Activated effector memory CD4-positive, alpha-beta T cell treated with anti-CD3 and anti-CD28 coated beads, Interleukin-2, amount 50 U/mL, for 16 hours (primary cell): ENCODE measurements around the gene PPP3CA.

Experiments
- DNase-seq: peaks from one replicate; pipeline ENCODE4 v3.0.0-alpha.2; 2020

The PPP3CA gene

GRCh38 chr4:101286663-101287062 lies 60.7 kb downstream of the PPP3CA start:
- DNase-seq: no peak

- no peak for DNase-seq
Measured at GRCh38 chr4:101285985-101286384, 61.3 kb downstream of the PPP3CA start.

- no peak for DNase-seq
Measured at GRCh38 chr4:101284546-101284945, 62.8 kb downstream of the PPP3CA start.

- no peak for DNase-seq
Measured at GRCh38 chr4:101283434-101283833, 63.9 kb downstream of the PPP3CA start.

GRCh38 chr4:101282076-101282844 lies 65.1 kb downstream of the PPP3CA start:
- peak; percentile 67 for DNase-seq

- DNase-seq: no peak
Measured at GRCh38 chr4:101280866-101281600, 66.3 kb downstream of the PPP3CA start.

- DNase-seq: no peak
Measured at GRCh38 chr4:101279377-101279871, 67.9 kb downstream of the PPP3CA start.

GRCh38 chr4:101277671-101278070 lies 69.7 kb downstream of the PPP3CA start:
- DNase-seq: no peak

- DNase-seq: no peak
Measured at GRCh38 chr4:101276661-101277060, 70.7 kb downstream of the PPP3CA start.

- DNase-seq: no peak
Measured at GRCh38 chr4:101274888-101275752, 72.2 kb downstream of the PPP3CA start.

- no peak for DNase-seq
Measured at GRCh38 chr4:101271516-101271915, 75.8 kb downstream of the PPP3CA start.

- DNase-seq: no peak
Measured at GRCh38 chr4:101269682-101270081, 77.6 kb downstream of the PPP3CA start.

GRCh38 chr4:101265816-101266172 lies 81.5 kb downstream of the PPP3CA start:
- DNase-seq: no peak

GRCh38 chr4:101264993-101265815 lies 82.1 kb downstream of the PPP3CA start:
- DNase-seq: no peak

- DNase-seq: no peak
Measured at GRCh38 chr4:101264512-101264911, 82.8 kb downstream of the PPP3CA start.

- no peak for DNase-seq
Measured at GRCh38 chr4:101262683-101263082, 84.6 kb downstream of the PPP3CA start.

- DNase-seq: no peak
Measured at GRCh38 chr4:101259876-101260275, 87.5 kb downstream of the PPP3CA start.

GRCh38 chr4:101258883-101259282 lies 88.4 kb downstream of the PPP3CA start:
- no peak for DNase-seq

GRCh38 chr4:101256222-101256621 lies 91.1 kb downstream of the PPP3CA start:
- DNase-seq: no peak

- DNase-seq: no peak
Measured at GRCh38 chr4:101254776-101255175, 92.5 kb downstream of the PPP3CA start.

GRCh38 chr4:101253121-101253520 lies 94.2 kb downstream of the PPP3CA start:
- no peak for DNase-seq

- no peak for DNase-seq
Measured at GRCh38 chr4:101252721-101253120, 94.6 kb downstream of the PPP3CA start.
